Measurements from ENCODE around the gene MMP14.
A peak's percentile ranks its signal among the peaks of the same experiment; 100 is the strongest.

Gene MMP14

DNA sequence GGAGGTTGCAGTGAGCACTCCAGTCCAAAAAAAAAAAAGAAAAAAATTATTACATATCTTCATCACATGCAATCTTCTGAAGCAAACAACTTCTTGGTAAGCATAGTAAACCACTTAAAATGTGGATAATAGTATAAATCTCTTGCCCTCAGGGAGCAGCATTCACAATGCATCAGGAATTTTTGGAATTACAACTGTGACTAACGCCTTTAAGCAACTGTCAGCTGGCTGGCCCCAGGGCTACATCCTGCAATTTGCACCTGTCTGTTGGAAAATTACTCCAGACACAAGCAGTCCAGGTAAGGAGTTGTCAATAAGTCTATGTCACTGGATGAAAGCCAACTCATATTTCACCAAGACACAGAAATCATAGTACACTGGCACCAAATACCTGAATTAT is 15.7 kb upstream of the MMP14 start:
- H3K4me3 ChIP-seq (ENCODE audit: low read depth, low read length), result no peak overlapping the region
- TF ChIP-seq, protein P1, sequence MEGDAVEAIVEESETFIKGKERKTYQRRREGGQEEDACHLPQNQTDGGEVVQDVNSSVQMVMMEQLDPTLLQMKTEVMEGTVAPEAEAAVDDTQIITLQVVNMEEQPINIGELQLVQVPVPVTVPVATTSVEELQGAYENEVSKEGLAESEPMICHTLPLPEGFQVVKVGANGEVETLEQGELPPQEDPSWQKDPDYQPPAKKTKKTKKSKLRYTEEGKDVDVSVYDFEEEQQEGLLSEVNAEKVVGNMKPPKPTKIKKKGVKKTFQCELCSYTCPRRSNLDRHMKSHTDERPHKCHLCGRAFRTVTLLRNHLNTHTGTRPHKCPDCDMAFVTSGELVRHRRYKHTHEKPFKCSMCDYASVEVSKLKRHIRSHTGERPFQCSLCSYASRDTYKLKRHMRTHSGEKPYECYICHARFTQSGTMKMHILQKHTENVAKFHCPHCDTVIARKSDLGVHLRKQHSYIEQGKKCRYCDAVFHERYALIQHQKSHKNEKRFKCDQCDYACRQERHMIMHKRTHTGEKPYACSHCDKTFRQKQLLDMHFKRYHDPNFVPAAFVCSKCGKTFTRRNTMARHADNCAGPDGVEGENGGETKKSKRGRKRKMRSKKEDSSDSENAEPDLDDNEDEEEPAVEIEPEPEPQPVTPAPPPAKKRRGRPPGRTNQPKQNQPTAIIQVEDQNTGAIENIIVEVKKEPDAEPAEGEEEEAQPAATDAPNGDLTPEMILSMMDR (IDR thresholded peaks at IDR 0.05), result no peak
- no peak overlapping the region for H3K9ac ChIP-seq
- H3K27ac ChIP-seq, result no peak overlapping the region
- H3K79me2 ChIP-seq, result no peaks in the 10 kb centered on the region
- H3K9me3 ChIP-seq (ENCODE audit: control insufficient read depth, low read length), result no peaks in the 10 kb centered on the region
- H3K4me1 ChIP-seq, result peaks cover 18% of the 10 kb centered on the region
- no peaks in the 10 kb centered on the region for H3K36me3 ChIP-seq (ENCODE audit: control insufficient read depth, insufficient read depth, low read length)
- no peak overlapping the region for H2AFZ ChIP-seq
- H3K27me3 ChIP-seq (ENCODE audit: control insufficient read depth, insufficient read depth, low read length), result no peaks in the 10 kb centered on the region
- no peak overlapping the region for H3K4me2 ChIP-seq (ENCODE audit: low read length)

DNA sequence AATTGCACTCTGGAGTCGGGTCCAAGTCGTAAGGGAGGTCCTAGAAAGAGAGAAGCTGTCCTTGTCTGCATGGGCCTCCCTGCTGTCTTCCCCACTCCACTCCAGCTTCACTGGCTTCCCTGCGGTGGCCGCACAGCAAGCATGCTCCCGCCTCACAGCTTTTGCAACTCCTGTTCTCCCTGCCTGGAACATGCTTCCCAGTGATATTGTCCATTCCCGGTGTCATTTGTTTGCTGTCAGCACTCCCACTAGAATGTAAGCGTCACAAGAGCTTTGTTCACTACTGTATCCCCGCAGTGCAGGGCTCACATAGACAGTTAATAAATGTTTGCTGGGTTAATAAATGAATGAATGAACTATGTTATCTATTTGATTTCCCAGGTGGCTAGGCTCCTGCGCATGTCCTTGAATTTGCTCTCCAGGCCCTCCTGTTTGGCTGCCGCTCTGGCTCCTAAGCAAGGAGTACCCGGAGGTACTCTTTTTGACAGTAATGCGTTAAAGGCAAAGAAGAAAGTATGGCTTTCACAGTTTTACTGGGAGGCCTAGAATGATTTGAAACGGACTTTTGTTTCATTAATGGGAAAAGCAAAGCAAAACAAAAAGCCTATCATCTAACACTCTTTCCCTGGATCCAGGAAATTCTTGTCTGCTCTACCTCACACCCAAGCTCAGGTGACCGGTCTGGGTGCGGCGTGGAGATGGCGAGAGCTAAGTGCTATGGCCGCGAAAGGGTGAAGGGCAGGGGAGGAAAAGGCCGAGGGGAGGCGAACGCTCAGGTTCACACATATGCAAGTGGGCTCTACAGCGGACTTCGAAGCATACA is 15.0 kb upstream of the MMP14 start:
- H3K27me3 ChIP-seq (ENCODE audit: control insufficient read depth, insufficient read depth, low read length), result no peaks in the 10 kb centered on the region
- H3K36me3 ChIP-seq (ENCODE audit: control insufficient read depth, insufficient read depth, low read length), result no peaks in the 10 kb centered on the region
- H3K4me3 ChIP-seq (ENCODE audit: low read depth, low read length), result no peak overlapping the region
- H3K27ac ChIP-seq, result no peak overlapping the region
- H2AFZ ChIP-seq, result no peak overlapping the region
- TF ChIP-seq, protein P1 (IDR thresholded peaks at IDR 0.05), result no peak
- no peak overlapping the region for H3K4me2 ChIP-seq (ENCODE audit: low read length)
- no peaks in the 10 kb centered on the region for H3K79me2 ChIP-seq
- peaks cover 15% of the 10 kb centered on the region for H3K4me1 ChIP-seq
- no peak overlapping the region for H3K9ac ChIP-seq
- no peaks in the 10 kb centered on the region for H3K9me3 ChIP-seq (ENCODE audit: control insufficient read depth, low read length)

DNA sequence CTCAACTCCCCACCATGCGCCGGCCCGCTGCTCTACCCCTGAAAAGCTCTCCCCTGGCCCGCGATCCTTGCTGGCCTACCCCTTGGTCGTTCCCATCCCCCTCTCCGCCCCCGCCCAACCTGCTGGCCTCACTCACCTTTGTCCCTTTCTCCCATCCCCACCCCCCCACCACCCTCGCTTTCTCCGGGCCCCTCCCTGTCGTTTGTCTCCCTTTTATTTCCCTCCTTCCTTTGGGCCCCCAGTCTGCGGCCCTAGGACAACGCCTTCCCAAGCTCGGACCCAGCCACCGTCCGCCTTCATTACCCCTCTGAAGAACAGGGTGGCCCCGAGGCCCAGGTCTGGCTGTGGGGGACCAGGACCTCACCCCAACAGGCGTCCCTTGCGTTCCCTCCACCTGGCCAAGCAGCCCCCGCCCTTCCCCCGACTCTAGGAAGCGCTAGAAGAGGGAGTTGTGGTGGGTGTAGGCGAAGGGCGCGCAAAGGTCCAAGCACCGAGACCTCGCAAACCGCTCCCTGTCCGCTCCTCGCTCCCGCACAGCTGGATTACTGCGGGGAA is 14.3 kb upstream of the MMP14 start:
- Histone ChIP-seq H2AFZ (peak overlapping the region; percentile 89), H3K36me3 (ENCODE audit: control insufficient read depth, insufficient read depth, low read length) (no peaks in the 10 kb centered on the region), H3K9ac (no peak overlapping the region), H3K9me3 (ENCODE audit: control insufficient read depth, low read length) (no peaks in the 10 kb centered on the region), H3K27me3 (ENCODE audit: control insufficient read depth, insufficient read depth, low read length) (no peaks in the 10 kb centered on the region), H3K4me3 (ENCODE audit: low read depth, low read length) (no peak overlapping the region), H3K79me2 (no peaks in the 10 kb centered on the region), H3K27ac (no peak overlapping the region), H3K4me1 (peaks cover 15% of the 10 kb centered on the region), H3K4me2 (ENCODE audit: low read length) (peak overlapping the region; percentile 67)
- TF ChIP-seq, protein P1 (IDR thresholded peaks at IDR 0.05), result no peak

DNA sequence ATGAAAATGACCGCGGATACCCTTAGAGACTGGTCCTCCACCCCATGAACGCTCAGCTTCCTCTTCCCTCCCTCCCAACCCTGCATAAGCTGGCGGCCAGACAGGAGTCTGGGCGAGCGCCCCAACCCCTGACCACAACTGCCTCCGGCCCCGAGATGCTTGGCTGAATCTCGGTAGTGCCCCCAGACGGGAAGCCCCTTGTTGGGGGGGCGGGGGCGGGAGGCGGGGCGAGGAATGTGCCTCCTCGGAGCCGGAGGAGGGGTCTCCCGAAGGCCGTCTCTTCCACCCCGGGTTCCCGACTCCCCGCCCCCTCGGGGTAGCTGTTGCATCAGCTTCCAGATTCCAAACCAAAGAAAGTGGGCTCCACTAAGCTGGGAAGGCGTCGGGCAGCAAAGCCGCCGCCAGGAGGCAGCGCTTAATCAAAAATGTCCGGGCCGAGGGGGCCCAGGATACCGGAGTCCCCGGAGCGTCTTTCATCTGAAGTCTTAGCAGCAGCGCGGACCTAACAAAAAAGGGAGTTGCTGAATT is 13.8 kb upstream of the MMP14 start:
- H3K27ac ChIP-seq, result peak overlapping the region; percentile 51
- no peak overlapping the region for H3K9ac ChIP-seq
- no peaks in the 10 kb centered on the region for H3K79me2 ChIP-seq
- peak overlapping the region; percentile 40 for H3K4me3 ChIP-seq (ENCODE audit: low read depth, low read length)
- no peaks in the 10 kb centered on the region for H3K27me3 ChIP-seq (ENCODE audit: control insufficient read depth, insufficient read depth, low read length)
- H3K9me3 ChIP-seq (ENCODE audit: control insufficient read depth, low read length), result no peaks in the 10 kb centered on the region
- no peaks in the 10 kb centered on the region for H3K36me3 ChIP-seq (ENCODE audit: control insufficient read depth, insufficient read depth, low read length)
- TF ChIP-seq, protein P1 (IDR thresholded peaks at IDR 0.05), result peak; percentile 93
- H3K4me1 ChIP-seq, result peaks cover 15% of the 10 kb centered on the region
- peak overlapping the region; percentile 67 for H3K4me2 ChIP-seq (ENCODE audit: low read length)
- H2AFZ ChIP-seq, result peak overlapping the region; percentile 89
